GM11168 (cell line): Measurements from ENCODE around the gene FSTL5.

Experiments used
- in situ Hi-C: fragments of 300-500 bp; cut with MboI; formaldehyde crosslinking; loops from one replicate; pipeline ENCODE4 v1.12.0; 2022; ENCODE audit warnings: low sequenced_read_pairs; ENCODE audit not compliant: unreplicated experiment

The FSTL5 gene

DNA sequence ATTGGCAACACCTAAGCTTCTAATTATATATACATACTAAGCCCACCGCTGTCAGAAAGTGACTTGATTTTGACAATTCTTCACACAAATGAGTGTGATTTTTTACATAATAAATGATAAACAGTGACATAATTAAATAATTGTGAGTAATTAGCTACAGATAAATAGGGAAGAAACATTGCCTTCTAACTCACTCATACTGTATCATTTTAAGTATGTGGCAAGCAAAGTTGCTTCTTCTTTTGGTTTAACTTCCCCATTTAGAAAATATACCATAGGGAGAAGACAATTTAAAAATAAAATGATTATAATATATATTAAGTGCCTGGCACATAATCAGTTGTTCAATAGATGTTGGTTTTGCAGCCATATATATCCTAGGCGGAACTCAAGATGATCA, 644.2 kb downstream of the FSTL5 start:
- in situ Hi-C loops = no loop called here

GRCh38 chr4:161517941-161518340, 645.9 kb downstream of the FSTL5 start:
- in situ Hi-C loops = no loop called here

DNA sequence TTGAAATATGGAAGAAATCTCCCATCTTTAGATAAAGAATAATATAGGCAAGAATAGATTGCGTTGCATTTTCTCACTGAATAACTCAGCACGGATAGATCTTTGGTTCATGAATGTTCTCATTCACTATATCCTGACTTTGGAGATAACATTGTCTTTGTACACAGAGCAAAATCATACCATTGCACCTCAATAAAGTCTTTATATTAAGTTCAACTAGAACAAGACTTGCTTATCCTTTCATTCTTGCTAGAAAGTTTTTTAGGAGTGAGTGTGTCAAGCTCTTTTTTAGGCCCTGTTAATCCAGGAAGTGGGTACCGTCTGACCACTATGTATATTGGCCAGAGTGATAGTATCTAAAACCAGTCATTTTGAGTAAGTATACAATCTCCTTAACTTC, 658.7 kb downstream of the FSTL5 start:
- in situ Hi-C loops = no loop called here

DNA sequence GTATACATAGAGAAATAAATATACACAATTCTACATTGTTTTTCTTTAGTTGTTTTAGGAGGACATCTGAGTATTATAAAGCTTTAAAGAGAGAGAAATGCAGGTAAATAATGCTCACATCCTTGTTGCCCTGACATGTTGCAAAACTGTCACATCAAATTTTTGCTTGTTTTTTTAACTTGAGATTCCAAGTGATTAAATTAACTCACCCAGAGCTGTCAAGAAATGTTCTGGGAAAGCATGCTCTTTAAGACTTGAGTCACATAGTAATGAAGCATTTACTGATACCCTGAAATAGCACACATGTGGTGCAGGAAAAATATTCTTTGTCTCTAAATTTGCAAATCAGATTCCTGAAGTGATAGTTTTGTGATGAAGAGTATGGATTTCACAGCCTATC, 665.6 kb downstream of the FSTL5 start:
- in situ Hi-C loops = no loop called here

DNA sequence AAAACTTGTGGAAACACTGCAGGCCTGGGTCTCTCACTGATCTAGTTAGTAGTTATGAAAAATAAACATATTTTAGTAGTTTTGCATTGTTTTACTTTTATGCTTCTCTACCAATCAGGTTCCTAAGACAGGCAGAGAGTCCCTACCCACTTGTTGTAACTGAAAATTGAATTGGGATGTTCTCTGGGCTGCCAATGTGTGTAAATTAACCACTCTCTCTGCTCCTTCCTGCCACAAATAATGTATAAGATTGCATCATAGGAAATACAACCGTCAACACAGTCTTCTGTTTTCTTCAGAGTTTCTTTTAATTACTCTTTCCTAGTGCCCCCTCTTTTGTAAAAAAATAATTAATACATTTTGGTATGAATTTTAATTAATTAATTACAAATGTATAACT, 677.3 kb downstream of the FSTL5 start:
- in situ Hi-C loops = no loop called here

- in situ Hi-C loops = no loop called here
Observed at GRCh38 chr4:161466316-161466715, 697.5 kb downstream of the FSTL5 start.

GRCh38 chr4:161463436-161463835, 700.4 kb downstream of the FSTL5 start:
- in situ Hi-C loops = no loop called here

DNA sequence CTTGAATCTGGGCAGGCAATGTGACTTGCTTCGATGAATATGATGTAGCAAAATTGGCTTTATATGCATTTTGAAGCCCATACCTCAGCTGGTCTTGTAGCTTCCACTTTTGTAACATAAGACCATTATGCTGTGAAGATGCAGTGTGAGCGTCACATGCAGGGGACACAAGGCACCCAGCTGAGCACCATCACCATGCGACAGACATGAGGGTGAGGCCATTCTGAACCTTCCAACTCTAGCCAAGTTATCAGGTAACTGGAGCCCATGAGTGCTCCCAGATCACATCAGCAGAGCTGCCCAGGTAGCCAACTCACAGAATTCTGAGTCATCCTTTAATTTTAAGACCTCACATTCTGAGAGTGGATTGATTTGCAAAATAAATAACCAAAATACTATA, 705.9 kb downstream of the FSTL5 start:
- in situ Hi-C loops = no loop called here

GRCh38 chr4:161457311-161457710, 706.5 kb downstream of the FSTL5 start:
- in situ Hi-C loops = no loop called here

DNA sequence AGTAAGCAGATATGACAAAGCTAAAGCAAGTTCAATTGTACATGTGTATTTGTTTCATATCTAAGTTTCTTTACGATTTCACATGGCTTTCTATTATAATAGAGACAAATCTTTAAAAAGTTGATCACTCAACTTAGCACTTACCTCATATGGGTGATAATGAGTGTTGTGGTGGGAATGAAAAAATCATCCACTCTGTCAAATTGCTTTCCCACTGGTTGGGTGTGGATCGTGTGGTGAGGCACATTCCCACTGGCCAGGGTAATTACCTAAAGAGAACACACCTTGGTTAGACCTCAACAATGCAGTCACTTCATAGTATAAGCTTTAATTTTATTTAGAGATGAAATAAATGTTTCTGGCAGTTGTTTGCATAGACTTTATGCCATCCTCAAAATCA, 708.9 kb downstream of the FSTL5 start:
- in situ Hi-C loops = no loop called here

DNA sequence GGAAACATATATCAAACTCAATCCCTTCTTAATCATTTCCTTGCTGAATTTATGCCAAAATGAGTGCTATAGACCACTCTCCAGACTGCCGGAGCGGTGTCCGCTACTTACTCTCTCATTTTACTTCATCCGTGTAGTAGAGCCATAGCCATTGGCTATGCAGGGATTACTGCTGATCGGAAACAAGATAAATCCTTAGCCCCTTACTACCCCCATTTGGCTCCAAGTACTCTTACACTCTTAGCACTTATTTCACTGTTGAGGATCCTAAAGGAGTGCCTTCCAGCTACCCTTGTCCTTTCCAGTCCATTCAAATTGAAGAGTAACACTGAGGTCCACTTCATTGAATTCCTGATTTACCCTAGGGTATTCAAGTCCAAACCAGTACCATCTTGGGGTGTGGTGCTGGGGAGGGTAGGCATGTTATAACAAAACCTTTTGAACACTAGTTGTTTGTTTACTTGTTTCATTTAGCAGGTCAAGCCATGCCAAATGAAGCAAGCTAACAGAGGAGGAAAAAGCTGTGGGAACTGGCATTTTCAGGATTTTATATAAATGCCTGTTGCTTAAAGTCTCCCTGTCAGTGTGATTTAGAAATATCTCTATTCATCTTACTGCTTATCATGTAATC, 715.1 kb downstream of the FSTL5 start:
- in situ Hi-C loops = no loop called here

- in situ Hi-C loops = no loop called here
Observed at GRCh38 chr4:161444626-161445025, 719.2 kb downstream of the FSTL5 start.

DNA sequence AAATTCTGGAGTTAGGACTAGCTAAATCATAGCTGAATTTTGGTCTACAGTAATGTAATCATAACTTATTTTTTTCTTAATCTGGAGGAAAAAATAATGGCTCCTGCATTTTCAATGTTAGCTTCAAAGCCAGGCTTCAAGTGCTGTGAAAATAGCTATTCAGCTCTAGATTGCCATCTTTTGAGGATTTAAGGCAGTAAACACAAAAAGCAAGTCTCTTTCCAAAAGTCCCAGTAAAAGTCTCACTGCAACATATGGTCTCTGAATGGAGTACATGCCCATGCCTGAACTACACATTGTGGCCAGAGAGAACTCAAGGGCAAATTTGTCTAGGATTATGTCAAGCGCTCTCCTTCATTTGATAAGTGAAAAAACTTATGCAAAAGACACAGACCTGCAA, 720.9 kb downstream of the FSTL5 start:
- in situ Hi-C loops = no loop called here

DNA sequence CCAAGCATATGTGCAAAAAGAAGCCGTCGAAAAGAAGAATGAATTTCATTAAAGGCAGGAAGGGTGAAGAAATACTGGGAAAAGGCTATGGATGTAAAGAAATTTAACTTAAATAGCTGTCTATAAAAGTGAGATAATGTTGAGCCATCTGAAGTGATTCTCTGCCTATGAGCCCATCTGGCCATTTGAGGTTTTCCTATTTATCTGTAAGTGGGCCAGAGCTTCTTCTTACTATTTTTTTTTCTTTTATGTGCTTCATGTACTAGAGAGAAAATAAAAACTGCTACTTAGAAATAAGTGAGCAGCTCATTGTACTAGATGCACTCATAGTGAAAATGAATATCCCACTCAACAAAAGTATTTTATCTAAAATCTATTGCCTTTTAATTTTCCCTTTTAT, 725.7 kb downstream of the FSTL5 start:
- in situ Hi-C loops = no loop called here

DNA sequence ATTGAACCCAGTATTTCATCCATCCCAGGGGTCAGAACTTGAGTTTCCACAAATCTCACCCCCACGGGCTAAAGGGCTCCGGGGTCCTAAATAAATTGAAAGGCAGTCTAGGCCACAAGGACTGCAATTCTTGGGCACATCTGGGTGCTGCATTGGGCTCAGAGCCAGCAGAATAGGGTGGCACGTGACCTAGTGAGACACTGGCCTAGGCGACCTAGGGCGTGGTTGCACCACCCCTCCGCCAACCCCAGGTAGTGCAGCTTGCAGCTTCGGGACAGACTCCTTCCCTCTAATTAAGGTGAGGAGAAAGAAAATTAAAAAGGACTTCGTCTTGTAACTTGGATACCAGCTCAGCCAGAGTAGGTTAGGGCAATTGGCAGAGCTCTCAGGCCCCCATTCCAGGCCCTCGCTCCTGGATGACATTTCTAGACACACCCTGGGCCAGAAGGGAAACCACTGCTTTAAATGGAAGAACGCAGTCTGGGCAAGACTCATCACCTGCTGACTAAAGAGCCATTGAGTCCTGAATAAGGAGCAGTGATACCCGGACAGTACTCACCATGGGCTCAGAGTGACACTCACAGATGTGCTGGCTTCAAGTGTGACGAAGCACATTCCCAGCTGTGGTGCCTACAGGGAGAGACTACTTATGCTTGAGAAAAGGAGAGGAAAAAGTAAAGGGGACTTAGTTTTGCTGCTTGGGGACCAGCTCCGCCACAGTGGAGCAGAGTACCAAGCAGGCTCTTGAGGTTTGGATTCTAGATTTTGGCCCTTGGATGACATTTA, 735.4 kb downstream of the FSTL5 start:
- in situ Hi-C loops = no loop called here

DNA sequence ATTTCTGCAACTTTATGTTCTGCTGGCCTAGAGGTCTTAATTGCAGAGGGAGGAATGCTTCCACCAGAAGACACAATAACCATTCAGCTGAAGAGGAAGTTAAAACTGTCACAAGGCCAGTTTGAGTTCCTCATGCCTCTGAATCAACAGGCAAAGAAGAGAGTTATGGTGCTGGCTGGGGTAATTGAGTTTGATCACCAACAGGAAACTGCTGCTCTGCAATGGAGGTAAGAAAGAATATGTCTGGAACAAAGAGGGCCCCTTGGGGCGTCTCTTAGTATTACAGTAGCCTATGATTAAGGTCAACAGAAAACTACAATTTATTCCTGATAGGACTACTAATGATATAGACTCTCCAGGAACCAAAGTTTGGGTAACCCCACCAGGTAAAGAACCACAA, 744.0 kb downstream of the FSTL5 start:
- in situ Hi-C loops = no loop called here

GRCh38 chr4:161411901-161412300, 751.9 kb downstream of the FSTL5 start:
- in situ Hi-C loops = no loop called here

DNA sequence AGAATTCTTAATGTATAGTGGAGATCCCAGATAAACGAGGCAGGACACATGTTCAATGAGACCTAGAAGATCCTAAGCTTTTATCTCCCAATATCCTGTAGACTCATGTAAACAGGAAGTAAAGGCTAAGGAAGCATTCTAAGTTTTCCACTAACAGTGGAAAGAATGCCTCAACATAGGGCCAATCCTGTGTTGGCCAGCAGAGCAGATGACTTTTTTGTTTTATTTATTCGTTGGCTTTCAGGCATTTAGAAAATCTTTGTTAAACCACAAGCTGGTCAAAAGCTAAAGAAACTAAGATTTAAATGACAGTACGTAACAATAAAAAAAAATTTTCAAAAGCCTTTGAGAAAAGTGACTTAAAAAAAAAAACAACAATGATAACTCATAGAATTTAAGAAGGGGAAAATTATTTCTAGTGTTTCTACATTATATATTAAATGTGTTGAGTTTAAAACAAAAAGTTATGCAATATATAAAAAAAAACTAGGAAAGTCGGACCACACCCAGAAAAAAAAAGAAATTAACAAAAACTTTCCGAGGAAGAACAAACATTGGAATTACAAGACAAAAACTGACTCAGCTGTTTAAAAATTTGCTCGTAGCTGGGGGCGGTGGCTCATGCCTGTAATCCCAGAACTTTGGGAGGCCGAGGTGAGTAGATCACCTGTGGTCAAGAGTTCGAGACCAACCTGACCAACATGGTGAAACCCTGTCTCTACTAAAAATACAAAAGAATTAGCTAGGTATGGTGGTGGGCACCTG, 759.3 kb downstream of the FSTL5 start:
- in situ Hi-C loops = no loop called here

GRCh38 chr4:161403781-161404180, 760.0 kb downstream of the FSTL5 start:
- in situ Hi-C loops = no loop called here

DNA sequence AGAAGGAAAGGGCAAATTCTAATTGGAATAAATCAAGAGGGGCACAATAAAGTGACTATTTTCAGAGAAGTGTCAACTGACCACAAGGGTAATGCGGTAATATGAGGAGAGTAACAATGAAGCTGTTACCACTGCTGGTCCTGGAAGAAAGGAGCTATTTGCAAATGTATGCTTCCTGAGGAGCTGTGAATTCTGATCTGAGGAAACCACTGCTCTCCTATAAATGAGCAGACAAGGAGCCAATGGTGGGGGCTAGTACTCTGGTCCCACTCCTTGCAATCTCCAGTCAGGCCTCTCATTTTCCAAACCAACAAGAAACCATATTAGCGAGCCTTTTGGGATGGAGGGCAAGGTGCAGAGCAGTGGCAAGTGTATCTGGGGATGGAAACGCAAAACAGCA, 770.2 kb downstream of the FSTL5 start:
- in situ Hi-C loops = no loop called here

- in situ Hi-C loops = no loop called here
Observed at GRCh38 chr4:161382655-161383054, 781.1 kb downstream of the FSTL5 start.
